ENCODE results near the gene SCAI. TPM values are rescaled to one million over a fixed set of nuclear protein-coding genes. Genes with fewer than 3 reads are reported as not detected.

The SCAI gene
- total and polyA plus RNA-seq, 9 of the 15 experiments (the other 6 are each of a cell fraction or from before 2014, with no cell fraction given): 0.70 to 12.4 (median 4.2) TPM

DNA sequence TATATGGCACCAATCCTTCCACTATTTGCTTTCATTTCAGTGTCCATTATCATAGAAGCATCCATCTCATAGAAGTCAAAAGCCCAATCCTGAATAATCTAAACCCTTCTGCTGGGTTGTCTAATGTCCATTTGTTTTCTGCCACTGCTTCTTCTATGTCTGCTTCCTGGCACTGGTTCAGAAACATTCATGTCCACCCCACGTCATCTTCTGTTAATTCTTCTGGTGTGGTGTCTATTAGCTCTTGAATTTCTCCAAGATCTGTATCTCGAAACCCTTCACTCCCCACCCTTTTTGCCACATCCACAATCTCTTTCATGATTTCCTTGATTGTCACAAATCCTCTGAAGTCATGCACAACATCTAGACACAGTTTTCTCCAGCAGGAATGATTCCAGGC lies 179.3 kb downstream of the SCAI start:
- no peaks in the 10 kb centered on the region for H4K20me1 ChIP-seq (replicated peaks; ENCODE audit: control insufficient read depth, insufficient read depth, low read length)
- 0 out of 2 replicates have a peak overlapping the region, but pooled peaks have one; percentile 20 for H2AFZ ChIP-seq (ENCODE audit: low read depth, low read length)
- ChIA-PET CTCF (ENCODE audit: low intra/inter-chr PET ratio) (no interaction called here), POLR2A (interaction anchor here (1.2 to 1.8 kb wide), 4 partner anchors 10 to 56 kb away, joined by 3 to 8 read pairs (median 5); partner anchors contain the start of gene GOLGA1)
- no TSS peak for BruUV-seq (replicated peaks)
- in situ Hi-C loops (cut with MboI): no loop called here
- no peak for ATAC-seq
- intact Hi-C loops (cut with micrococcal nuclease): loop anchor here (2.0 kb wide), 1 partner anchor 179 kb away; the partner anchor contains the start of gene SCAI
- H3K36me3 ChIP-seq (ENCODE audit: control insufficient read depth, insufficient read depth, low read length): peaks cover 8% of the 10 kb centered on the region
- no peaks in the 10 kb centered on the region for H3K9me3 ChIP-seq (replicated peaks; ENCODE audit: control insufficient read depth, insufficient read depth, low read depth, low read length)
- H3K4me3 ChIP-seq: no peak overlapping the region
- H3K9me1 ChIP-seq (ENCODE audit: control insufficient read depth, insufficient read depth, low read length): no peaks in the 10 kb centered on the region
- H3K4me1 ChIP-seq (replicated peaks in 1 of 2; ENCODE audit: control insufficient read depth in 2 of 2, insufficient read depth in 2 of 2, low read length in 2 of 2): peaks cover 10 to 31% of the 10 kb centered on the region in 2 experiments
- no peak overlapping the region for H3K9ac ChIP-seq (ENCODE audit: insufficient read depth in 1 of 2, low read depth in 2 of 2, low read length in 2 of 2)
- H3K79me2 ChIP-seq (ENCODE audit: control insufficient read depth, insufficient read depth, low read length): no peaks in the 10 kb centered on the region
- WGBS (ENCODE audit: insufficient coverage, low coverage, missing lambda C conversion rate): 30% methylated on average over 2 of the region's 2 CpGs
- no peak for FAIRE-seq
- peak overlapping the region; percentile 4; the same call in 1 of the 2 replicates for H3K4me2 ChIP-seq (ENCODE audit: insufficient read depth, low read length)
- DNase-seq (ENCODE audit: extremely low read depth in 1 of 4, low spot score in 3 of 4): peak in 1 of 4 experiments; percentile 12
- peak overlapping the region; percentile 55 for H3K27ac ChIP-seq (ENCODE audit: extremely low read depth, low read depth, low read length)
- no peaks in the 10 kb centered on the region for H3K27me3 ChIP-seq (ENCODE audit: control insufficient read depth in 2 of 2, insufficient read depth in 2 of 2, low read length in 2 of 2)
- TF ChIP-seq, protein P1, sequence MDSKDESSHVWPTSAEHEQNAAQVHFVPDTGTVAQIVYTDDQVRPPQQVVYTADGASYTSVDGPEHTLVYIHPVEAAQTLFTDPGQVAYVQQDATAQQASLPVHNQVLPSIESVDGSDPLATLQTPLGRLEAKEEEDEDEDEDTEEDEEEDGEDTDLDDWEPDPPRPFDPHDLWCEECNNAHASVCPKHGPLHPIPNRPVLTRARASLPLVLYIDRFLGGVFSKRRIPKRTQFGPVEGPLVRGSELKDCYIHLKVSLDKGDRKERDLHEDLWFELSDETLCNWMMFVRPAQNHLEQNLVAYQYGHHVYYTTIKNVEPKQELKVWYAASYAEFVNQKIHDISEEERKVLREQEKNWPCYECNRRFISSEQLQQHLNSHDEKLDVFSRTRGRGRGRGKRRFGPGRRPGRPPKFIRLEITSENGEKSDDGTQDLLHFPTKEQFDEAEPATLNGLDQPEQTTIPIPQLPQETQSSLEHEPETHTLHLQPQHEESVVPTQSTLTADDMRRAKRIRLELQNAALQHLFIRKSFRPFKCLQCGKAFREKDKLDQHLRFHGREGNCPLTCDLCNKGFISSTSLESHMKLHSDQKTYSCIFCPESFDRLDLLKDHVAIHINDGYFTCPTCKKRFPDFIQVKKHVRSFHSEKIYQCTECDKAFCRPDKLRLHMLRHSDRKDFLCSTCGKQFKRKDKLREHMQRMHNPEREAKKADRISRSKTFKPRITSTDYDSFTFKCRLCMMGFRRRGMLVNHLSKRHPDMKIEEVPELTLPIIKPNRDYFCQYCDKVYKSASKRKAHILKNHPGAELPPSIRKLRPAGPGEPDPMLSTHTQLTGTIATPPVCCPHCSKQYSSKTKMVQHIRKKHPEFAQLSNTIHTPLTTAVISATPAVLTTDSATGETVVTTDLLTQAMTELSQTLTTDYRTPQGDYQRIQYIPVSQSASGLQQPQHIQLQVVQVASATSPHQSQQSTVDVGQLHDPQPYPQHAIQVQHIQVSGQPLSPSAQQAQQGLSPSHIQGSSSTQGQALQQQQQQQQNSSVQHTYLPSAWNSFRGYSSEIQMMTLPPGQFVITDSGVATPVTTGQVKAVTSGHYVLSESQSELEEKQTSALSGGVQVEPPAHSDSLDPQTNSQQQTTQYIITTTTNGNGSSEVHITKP (IDR thresholded peaks at IDR 0.05; ENCODE audit: partially characterized antibody): no peak
- TF ChIP-seq ZNF695 (CRISPR knock-in tag; IDR thresholded peaks at IDR 0.05) (no peak), ZNF407 (IDR thresholded peaks at IDR 0.05; ENCODE audit: low read depth) (no peak), SUPT5H (IDR thresholded peaks at IDR 0.05) (no peak), SNIP1 (IDR thresholded peaks at IDR 0.05; ENCODE audit: low read depth) (no peak)
- TF ChIP-seq, protein P2, sequence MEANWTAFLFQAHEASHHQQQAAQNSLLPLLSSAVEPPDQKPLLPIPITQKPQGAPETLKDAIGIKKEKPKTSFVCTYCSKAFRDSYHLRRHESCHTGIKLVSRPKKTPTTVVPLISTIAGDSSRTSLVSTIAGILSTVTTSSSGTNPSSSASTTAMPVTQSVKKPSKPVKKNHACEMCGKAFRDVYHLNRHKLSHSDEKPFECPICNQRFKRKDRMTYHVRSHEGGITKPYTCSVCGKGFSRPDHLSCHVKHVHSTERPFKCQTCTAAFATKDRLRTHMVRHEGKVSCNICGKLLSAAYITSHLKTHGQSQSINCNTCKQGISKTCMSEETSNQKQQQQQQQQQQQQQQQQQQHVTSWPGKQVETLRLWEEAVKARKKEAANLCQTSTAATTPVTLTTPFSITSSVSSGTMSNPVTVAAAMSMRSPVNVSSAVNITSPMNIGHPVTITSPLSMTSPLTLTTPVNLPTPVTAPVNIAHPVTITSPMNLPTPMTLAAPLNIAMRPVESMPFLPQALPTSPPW (CRISPR knock-in tag; IDR thresholded peaks at IDR 0.05): peak; percentile 22; the same call in 1 of the 2 replicates

All from K562 (cell line).